M059J (cell line): Measurements from ENCODE around the gene GIT1. TPM values are rescaled to one million over a fixed set of nuclear protein-coding genes. Genes with fewer than 3 reads are reported as not detected.

Source experiments
- DNase-seq: peaks from one replicate; pipeline ENCODE4 v3.0.0-alpha.2; 2012; ENCODE audit warnings: low read depth
- total RNA-seq: library from RNA; depleted of rRNA; stranded (reverse); fragments of >200 nt; shearing (Covaris generic); gene quantifications from 2 replicates; pipeline ENCODE4 v1.2.3, GENCODE V29; 2014

Gene GIT1
- total RNA-seq, 1 experiment from 2014 or later = 23.0 TPM

DNA sequence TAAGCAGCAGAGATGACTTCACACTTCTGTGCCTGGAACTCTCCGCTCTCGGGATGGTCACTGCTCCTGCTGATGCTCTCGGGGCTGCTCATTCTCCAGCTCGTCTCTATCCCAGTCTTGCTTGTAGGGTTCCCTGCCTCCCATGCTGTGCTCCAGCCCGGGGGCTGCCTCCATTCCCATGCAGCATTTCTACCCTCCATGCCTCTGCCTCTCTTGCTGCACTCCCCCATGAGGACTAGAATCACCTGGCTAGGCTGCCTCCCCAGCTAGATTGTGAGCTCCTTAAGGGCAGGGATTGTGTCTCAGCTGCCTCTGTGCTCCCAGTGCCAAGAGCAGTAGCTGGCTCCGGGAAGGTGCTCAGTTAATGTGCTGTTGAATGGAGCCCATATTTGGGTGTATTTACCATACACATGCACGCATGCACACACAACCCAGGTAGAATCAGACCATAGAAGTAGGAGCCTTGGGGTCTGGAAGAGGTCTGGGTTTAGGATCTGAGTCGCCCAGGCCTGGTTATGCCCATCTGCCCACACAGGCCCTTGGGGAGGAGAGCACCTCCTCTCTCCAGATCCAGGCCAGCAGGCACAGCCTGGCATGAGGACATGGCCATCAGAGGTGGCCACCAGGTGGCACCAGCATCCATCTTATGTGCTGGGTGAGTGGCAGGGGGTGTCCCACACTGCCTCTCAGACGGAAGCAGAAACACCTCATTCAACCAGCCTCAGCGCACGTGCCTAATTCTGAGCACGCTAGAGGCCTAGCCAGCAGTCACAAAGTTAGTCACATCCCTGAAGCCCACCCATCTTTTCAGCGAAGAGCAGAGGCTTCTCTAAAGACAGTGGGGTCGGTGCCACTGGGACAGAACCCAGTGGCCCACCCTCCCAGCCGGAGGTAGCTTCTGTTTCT lies 9.3 kb downstream of the GIT1 start:
- DNase-seq = peak; percentile 77

GRCh38 chr17:29578626-29579485 lies 10.6 kb downstream of the GIT1 start:
- no peak for DNase-seq

GRCh38 chr17:29577385-29578211 lies 11.8 kb downstream of the GIT1 start:
- no peak for DNase-seq

- DNase-seq = no peak
Observed at GRCh38 chr17:29577001-29577370, 12.5 kb downstream of the GIT1 start.

DNA sequence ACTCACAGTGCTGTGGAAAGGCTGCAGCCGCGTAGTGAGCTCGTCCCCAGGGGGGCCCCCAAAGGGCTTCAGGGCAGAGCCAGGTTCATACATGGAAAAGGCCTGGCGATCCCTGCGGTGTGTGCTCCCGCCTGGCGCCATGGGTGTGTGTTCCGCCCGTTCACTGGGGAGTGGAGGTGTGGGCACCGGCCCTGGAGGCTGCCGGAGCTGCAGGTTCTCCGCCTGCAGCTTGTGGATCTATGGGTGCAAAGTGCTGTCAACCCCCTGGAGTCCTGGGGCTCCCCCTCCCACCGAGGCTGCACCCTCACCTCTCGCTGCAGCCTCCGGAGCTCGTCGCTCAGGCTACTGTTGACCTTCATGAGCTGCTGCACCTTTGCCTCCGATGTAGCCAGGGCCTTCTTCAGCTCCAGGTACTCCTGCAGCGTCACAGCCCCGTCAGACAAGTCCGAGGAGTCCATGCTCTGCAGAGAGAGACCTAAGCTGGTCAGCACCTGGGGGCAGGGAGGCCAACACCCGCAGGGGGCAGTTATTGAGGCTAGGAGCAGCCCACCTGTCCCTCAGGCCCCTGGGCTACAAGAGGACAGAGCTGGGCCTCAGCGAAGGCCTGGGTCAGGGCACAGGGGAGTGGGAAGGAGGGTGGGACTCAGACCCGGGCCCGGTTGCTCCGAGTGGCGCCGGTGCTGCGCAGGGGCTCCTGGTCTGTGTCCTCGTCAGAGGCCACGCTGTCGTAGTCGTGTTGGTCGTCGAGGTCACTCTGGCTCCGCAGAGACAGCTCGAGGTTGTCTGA lies 13.0 kb downstream of the GIT1 start:
- no peak for DNase-seq

DNA sequence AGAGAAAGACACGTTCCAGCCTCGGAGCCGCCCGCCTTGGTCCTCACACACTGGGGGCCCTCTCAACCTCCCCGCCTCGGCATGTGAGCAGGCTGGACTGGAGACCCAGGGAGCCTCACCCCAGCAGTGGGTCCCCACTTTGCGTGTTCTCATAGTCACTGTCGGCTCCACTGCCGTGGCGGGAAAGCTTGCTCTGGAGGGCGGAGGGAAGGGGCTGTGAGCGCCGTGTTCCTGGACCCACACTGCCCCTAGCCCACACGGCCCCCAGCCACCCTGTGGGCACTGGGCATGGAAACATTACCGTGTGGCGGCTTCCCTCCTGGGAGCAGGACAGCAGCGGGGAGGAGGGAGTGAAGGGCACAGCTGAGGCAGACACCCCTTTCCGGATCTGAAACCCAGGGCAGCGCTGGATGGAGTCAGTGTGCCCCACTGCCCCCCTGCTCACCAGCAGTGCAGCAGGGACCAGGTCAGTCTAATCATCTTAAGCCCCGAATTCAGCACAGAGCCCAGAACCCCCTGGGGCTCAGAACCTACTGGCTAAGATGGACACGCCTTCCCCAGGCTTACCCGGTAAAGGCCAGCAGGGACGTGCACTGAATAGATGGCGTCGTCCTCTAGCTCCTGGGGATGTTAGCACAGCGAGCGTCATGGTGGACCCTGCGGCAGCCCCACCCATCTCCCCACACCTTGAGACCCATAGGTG lies 13.8 kb downstream of the GIT1 start:
- no peak for DNase-seq

- no peak for DNase-seq
Observed at GRCh38 chr17:29574732-29575510, 14.5 kb downstream of the GIT1 start.

DNA sequence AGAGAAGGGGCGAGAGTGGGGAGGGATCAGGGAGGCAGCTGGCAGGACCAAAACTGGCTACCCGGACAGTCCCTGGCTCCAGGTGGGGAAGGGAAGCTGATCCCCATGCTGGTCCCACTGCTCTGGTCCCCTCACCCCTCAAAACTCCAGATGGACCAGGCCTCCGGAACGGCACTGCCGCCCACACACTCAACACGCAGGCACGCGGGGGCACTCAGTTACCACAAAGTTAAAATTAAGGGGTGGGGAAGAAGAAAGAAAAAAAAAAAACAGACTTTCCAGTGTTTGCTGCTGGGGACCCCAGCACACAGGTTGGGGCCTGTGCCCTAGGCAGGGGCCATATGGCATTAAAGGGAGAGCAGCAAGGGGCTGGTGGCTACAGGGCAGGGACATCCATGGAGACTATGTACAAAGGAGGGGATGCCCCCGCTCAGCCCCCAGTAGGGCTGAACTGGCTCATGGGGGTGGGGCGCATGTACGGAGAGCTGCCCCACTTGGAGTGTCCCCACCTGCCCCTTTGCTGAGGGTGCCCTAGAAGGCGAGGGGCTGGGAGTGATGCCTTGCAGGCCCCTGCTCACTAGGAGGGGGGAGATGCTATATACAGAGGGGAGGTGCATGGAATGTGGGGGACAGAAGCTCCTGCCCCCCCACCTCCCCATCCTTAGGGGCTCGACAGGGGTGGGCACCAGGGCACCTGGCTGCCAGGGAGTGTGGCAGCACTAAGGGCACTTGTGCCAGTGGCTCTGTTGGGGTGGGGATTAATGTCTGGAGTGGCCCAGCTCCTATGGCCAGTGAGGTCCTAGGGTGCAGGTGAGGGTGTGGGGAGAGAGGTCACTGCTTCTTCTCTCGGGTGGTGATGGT lies 15.3 kb downstream of the GIT1 start:
- no peak for DNase-seq

DNA sequence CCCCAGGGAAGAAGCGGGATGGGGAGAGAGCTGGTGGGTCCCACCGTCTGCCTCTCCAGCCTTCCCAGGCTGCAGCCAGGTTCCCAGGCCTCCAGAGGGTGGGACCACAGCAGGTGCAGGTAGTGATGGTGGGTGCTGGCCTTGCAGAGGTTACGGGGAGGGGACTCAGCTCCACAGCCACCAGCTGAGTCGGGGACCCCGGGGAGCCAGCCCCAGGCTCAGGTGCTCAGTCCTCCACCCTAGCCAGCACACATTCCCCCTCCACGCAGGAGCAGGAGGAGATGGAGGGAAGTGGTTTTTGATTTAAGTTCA lies 15.9 kb downstream of the GIT1 start:
- no peak for DNase-seq

GRCh38 chr17:29572691-29573557 lies 16.5 kb downstream of the GIT1 start:
- DNase-seq = no peak

- DNase-seq = no peak
Observed at GRCh38 chr17:29571883-29572681, 17.4 kb downstream of the GIT1 start.

- no peak for DNase-seq
Observed at GRCh38 chr17:29571486-29571882, 18.0 kb downstream of the GIT1 start.

DNA sequence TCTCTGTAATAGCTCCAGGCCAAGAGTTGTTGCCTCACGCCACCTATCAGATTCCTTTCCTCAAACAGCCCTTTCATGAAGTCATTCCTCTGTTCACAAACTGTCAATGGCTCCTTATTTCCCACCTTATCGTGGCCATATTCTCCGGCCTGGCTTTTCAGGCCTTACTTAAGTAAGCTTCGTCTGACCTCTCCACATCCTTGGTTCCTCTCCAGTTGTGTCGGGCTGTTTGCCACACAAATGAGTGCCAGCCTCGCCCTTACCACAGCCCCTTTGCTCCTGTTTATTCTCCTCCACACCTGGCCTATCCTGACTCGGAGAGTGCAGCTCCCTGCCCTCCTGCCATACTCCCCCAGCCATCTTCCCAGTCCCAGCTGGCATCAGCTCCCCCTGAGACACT lies 18.9 kb downstream of the GIT1 start:
- no peak for DNase-seq

DNA sequence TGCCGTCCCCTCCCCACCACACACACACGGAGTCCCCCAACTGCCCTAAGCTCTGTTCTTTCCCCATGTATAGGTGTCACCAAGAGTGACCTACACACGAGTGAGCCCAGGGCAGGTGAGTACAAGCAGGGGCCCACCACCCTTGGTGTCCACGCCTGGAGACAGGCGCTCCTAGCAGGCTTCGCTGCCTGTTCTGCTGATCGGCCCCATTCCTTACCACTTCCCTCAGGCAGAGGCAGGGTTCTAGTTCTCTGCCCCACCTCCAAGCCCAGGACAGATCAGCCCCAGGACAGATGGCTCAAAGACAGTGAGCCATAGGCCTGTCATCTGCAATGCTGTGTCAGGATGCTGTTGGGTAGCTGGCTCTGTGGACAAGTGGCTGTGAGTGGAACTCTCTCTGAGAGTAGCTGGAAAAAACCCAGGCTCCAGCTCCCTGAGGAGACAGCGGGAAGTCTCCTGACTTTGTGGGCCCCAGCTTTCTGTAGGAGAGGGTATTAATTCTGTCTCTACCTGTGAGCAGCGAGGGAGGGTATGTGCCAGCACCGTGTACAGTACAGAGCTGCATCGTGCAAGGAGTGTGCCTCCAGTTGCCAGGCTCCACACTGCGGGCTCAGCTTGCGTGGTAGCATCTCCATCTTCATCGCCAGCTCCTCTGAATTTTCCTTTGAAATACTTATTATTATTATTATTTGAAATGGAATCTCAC lies 20.1 kb downstream of the GIT1 start:
- peak; percentile 38 for DNase-seq

DNA sequence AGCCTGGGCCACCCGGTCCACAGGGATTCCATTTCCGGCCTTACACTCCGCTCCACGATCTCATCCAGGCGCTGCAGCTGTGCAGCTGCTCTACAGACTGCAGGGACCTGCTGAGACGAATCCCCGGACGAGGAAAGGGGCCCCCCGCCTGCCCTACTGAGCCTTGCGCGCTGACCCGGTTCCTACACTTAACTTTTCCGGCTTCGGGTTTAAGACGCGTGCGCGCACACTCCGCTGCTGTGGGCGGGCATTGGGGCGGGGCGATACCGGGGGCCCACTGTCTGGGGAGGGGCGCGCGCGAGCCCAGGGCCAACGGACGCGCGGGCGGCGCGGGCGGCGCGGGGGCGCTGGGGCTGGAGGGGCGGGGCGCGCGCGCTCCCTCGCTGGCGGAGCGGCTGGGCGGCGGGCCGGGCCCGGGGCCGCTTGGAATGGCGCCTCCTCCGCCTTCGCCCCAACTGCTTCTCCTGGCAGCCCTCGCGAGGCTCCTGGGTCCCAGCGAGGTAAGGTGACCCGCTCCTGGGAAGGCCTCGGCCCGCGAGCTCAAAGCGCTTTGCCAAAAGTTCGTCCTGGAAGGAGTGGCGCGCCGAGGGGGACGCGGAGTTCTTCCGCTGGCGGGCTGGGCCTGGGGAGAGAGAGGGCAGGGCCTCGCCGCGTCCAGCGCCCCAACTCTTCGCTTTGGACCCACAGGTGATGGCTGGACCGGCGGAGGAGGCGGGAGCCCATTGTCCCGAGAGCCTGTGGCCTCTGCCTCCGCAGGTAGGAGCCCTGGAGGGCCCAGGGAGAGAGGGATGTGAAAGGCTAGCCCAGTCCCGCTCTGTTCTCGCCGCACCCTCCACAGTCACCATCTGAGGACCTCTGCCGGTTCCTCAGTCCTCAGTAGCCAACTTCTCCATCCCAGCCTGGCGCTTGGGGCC lies 20.9 kb downstream of the GIT1 start, which contains the start of gene TP53I13:
TSS of gene TP53I13 (plus strand) at position 371 of the 914 bp plus-strand sequence. CDS start at position 429, 58 bp downstream.
- peak; percentile 76 for DNase-seq
